Measurements from ENCODE around the gene DEFB132. TPM values are rescaled to one million over a fixed set of nuclear protein-coding genes. Genes with fewer than 3 reads are reported as not detected.

DEFB132 gene
- total RNA-seq, 1 experiment from 2014 or later = not detected

DNA sequence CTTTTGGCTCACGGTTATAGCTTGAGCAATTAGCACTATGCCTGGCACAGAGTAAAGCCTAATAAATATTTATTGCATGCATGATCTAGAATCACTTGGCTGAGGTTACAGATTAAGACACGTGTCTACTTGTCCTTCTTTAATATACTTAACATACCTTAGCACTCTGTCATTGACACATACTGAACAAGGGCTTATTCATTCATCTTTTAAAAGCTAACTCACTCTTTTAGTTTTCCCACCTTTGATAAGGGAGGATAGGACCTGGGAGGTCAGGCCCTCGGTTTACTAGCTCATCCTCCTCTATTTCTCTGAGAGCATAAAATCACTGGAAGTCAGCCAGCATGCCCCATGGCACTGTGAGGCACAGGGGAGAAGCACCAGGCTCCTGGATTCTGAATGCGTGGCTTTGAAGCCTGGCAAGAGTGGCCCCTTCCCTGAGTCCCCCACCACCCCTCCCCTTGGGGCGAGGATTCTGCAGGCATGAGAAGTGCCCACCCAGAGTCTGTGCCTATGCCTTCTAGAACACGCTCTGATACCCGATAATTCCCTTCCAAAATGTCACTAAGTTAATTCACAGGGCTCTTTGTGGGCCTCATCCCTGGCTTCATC lies 51.0 kb downstream of the DEFB132 start:
- peaks cover 27% of the 10 kb centered on the region for H3K4me1 ChIP-seq (ENCODE audit: insufficient read depth, low read length, poor library complexity, severe bottlenecking)
- no peaks in the 10 kb centered on the region for H3K36me3 ChIP-seq (ENCODE audit: insufficient read depth, low read length, poor library complexity, severe bottlenecking)
- TF ChIP-seq, protein P1, sequence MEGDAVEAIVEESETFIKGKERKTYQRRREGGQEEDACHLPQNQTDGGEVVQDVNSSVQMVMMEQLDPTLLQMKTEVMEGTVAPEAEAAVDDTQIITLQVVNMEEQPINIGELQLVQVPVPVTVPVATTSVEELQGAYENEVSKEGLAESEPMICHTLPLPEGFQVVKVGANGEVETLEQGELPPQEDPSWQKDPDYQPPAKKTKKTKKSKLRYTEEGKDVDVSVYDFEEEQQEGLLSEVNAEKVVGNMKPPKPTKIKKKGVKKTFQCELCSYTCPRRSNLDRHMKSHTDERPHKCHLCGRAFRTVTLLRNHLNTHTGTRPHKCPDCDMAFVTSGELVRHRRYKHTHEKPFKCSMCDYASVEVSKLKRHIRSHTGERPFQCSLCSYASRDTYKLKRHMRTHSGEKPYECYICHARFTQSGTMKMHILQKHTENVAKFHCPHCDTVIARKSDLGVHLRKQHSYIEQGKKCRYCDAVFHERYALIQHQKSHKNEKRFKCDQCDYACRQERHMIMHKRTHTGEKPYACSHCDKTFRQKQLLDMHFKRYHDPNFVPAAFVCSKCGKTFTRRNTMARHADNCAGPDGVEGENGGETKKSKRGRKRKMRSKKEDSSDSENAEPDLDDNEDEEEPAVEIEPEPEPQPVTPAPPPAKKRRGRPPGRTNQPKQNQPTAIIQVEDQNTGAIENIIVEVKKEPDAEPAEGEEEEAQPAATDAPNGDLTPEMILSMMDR (conservative IDR thresholded peaks at IDR 0.05; ENCODE audit: low read depth, low read length) = no peak
- TF ChIP-seq EZH2 (IDR thresholded peaks at IDR 0.05; ENCODE audit: borderline replicate concordance, low read depth, low read length, poor library complexity, severe bottlenecking) = no peak
- no TSS peak for BruUV-seq (replicated peaks)
- no peaks in the 10 kb centered on the region for H3K27me3 ChIP-seq (replicated peaks; ENCODE audit: insufficient read depth, low read depth, low read length, poor library complexity)
- H3K4me3 ChIP-seq (ENCODE audit: low read depth, low read length, poor library complexity, severe bottlenecking) = no peak overlapping the region
- CTCF ChIA-PET = no interaction called here
- DNase-seq (ENCODE audit: low spot score) = no peak
- POLR2A ChIA-PET (ENCODE audit: low non-redundant PET) = no interaction called here
- no peaks in the 10 kb centered on the region for H3K9me3 ChIP-seq (ENCODE audit: low read depth, low read length, poor library complexity, severe bottlenecking)
- intact Hi-C loops (cut with micrococcal nuclease; ENCODE audit: unreplicated experiment) = no loop called here
- peak overlapping the region; percentile 94 for H3K27ac ChIP-seq (ENCODE audit: low read depth, low read length, poor library complexity, severe bottlenecking)

DNA sequence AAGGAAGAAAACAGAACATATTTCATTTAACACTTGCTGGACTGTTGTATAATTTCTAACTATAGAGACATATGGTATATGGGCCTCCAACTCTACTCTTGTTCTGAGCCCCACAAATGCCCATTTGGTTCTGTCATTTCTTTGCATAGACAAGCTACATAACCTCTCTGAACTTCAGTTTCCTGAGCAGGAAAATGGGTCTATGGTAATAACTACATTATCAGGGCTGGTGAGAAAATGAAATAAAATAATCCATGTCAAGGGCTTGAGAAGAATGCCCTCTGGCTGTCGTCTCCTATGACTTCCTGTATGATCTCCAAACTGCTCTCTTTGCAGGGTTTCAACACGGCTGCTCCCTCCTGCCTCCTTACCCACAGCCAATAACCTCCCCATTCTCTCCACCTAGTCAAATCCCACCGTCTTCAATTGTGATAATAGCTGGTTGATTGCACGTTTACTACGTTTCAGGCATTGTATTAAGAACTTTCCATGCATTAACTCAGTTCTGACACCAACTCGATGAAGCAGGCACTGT lies 51.8 kb downstream of the DEFB132 start:
- Histone ChIP-seq H3K9me3 (ENCODE audit: low read depth, low read length, poor library complexity, severe bottlenecking) (no peaks in the 10 kb centered on the region), H3K27me3 (replicated peaks; ENCODE audit: insufficient read depth, low read depth, low read length, poor library complexity) (no peaks in the 10 kb centered on the region), H3K4me3 (ENCODE audit: low read depth, low read length, poor library complexity, severe bottlenecking) (peak overlapping the region; percentile 42), H3K4me1 (ENCODE audit: insufficient read depth, low read length, poor library complexity, severe bottlenecking) (peaks cover 32% of the 10 kb centered on the region), H3K36me3 (ENCODE audit: insufficient read depth, low read length, poor library complexity, severe bottlenecking) (no peaks in the 10 kb centered on the region), H3K27ac (ENCODE audit: low read depth, low read length, poor library complexity, severe bottlenecking) (peak overlapping the region; percentile 94)
- no peak for DNase-seq (ENCODE audit: low spot score)
- POLR2A ChIA-PET (ENCODE audit: low non-redundant PET) = no interaction called here
- CTCF ChIA-PET = interaction anchor here (0.5 kb wide), 1 partner anchor 337 kb away, joined by 3 read pairs; no protein-coding TSS in a partner anchor
- intact Hi-C loops (cut with micrococcal nuclease; ENCODE audit: unreplicated experiment) = no loop called here
- TF ChIP-seq, protein P1 (conservative IDR thresholded peaks at IDR 0.05; ENCODE audit: low read depth, low read length) = peak; percentile 18; the same call in 1 of the 2 replicates
- TF ChIP-seq EZH2 (IDR thresholded peaks at IDR 0.05; ENCODE audit: borderline replicate concordance, low read depth, low read length, poor library complexity, severe bottlenecking) = no peak
- BruUV-seq (replicated peaks) = TSS peak; percentile 98

DNA sequence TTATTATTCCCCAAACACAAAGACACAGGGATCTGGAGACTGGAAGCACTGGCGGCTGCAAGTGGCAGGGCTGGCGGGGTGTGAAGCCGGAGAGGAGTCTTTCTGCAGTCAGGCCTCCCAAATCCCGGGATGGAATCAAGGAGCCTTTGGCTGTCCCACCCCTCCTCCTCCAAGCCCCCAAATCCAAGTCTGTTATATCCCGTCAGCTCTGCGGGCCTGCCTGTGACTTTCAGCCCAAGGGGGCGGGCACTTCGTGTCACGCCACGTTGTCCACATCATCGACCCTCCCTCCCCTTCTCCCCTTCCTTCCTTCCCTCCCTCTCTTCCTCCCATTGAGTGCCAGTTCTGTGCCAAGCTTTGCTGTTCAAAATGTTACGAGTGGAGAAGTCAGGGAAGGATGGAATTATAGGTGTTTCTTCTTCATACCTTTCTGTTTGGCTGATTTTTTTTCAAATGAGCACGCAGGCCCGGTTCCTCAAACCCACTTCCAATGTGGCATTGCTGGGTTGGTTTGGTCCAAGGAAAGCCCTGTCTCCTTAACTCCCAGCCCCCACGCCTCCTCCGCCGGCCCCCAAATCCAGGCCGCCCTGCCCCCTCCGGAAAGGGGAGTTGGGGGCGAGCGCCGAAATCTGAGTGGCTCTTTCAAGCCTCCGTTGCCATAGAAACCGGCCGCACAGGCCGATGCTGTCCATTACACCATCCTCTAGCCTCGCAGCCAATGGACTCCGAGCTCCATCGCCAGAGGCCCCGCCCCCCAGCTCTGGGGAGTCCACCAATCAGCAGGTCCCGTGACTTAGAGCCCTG lies 52.5 kb downstream of the DEFB132 start:
- CTCF ChIA-PET = interaction anchor here (0.5 to 1.2 kb wide), 4 partner anchors 12 to 337 kb away, joined by 3 to 4 read pairs (median 4); no protein-coding TSS in a partner anchor
- Histone ChIP-seq H3K27ac (ENCODE audit: low read depth, low read length, poor library complexity, severe bottlenecking) (peak overlapping the region; percentile 94), H3K9me3 (ENCODE audit: low read depth, low read length, poor library complexity, severe bottlenecking) (no peaks in the 10 kb centered on the region), H3K36me3 (ENCODE audit: insufficient read depth, low read length, poor library complexity, severe bottlenecking) (no peaks in the 10 kb centered on the region), H3K27me3 (replicated peaks; ENCODE audit: insufficient read depth, low read depth, low read length, poor library complexity) (no peaks in the 10 kb centered on the region), H3K4me3 (ENCODE audit: low read depth, low read length, poor library complexity, severe bottlenecking) (peak overlapping the region; percentile 42), H3K4me1 (ENCODE audit: insufficient read depth, low read length, poor library complexity, severe bottlenecking) (peaks cover 32% of the 10 kb centered on the region)
- TF ChIP-seq, protein P1 (conservative IDR thresholded peaks at IDR 0.05; ENCODE audit: low read depth, low read length) = no peak
- no peak for TF ChIP-seq EZH2 (IDR thresholded peaks at IDR 0.05; ENCODE audit: borderline replicate concordance, low read depth, low read length, poor library complexity, severe bottlenecking)
- POLR2A ChIA-PET (ENCODE audit: low non-redundant PET) = interaction anchor here (0.9 to 1.0 kb wide), 2 partner anchors 13 to 16 kb away, joined by 9 to 10 read pairs; partner anchors contain the start of gene ZCCHC3
- BruUV-seq (replicated peaks) = no TSS peak
- DNase-seq (ENCODE audit: low spot score) = peak; percentile 100
- intact Hi-C loops (cut with micrococcal nuclease; ENCODE audit: unreplicated experiment) = loop anchor here (1.0 kb wide), 1 partner anchor 15 kb away; the partner anchor contains the start of gene SOX12
